Gastroesophageal sphincter (tissue), 3 donors: ENCODE measurements around the gene RAI1.
A peak's percentile ranks its signal among the peaks of the same experiment; 100 is the strongest.

Source experiments
- CTCF ChIP-seq, 4 experiments: fragments of 200-600 bp in 2 of 4; fragments of 450-650 bp in 2 of 4; sonication (generic) in 1 of 4; IDR thresholded peaks; one replicate each; pipeline ENCODE4 v1.5.1; 2017 to 2019; ENCODE audit warnings: antibody characterized with exemption in 4 of 4, mild to moderate bottlenecking in 2 of 4, moderate library complexity in 2 of 4
- EP300 ChIP-seq: sonication (generic); formaldehyde crosslinking; IDR thresholded peaks from one replicate; pipeline ENCODE4 v1.6.1; 2017; ENCODE audit warnings: antibody characterized with exemption, mild to moderate bottlenecking
- POLR2A ChIP-seq, 2 donors: fragments of 450-650 bp; IDR thresholded peaks; one replicate each; pipeline ENCODE4 v1.6.1; 2017; ENCODE audit warnings: antibody characterized with exemption in 2 of 2, mild to moderate bottlenecking in 2 of 2, moderate library complexity in 1 of 2
- POLR2AphosphoS5 ChIP-seq: sonication (generic); formaldehyde crosslinking; IDR thresholded peaks from one replicate; pipeline ENCODE4 v1.6.1; 2017; ENCODE audit warnings: antibody characterized with exemption

GRCh38 chr17:17778308-17779014, 97.2 kb downstream of the RAI1 start:
- TF ChIP-seq EP300, result no peak
- TF ChIP-seq CTCF (IDR thresholded peaks at IDR 0.05), result no peak
- no peak for TF ChIP-seq POLR2A (IDR thresholded peaks at IDR 0.05)
- TF ChIP-seq POLR2AphosphoS5, result peak; percentile 9
